SU-DHL-6 (cell line): Measurements from ENCODE around the gene SPOCD1.

Source experiments
- H2AFZ ChIP-seq: fragments of 200-600 bp; sonication (generic); 2 replicates; pipeline ENCODE4 v1.6.1; 2014; ENCODE audit warnings: low read depth, mild to moderate bottlenecking, moderate library complexity, mixed read lengths, antibody characterized with exemption, low read length; ENCODE audit not compliant: severe bottlenecking
- H3F3A ChIP-seq: fragments of 200-600 bp; shearing (Covaris generic); 2 replicates; pipeline ENCODE4 v1.6.0; 2016; ENCODE audit warnings: antibody characterized with exemption, mild to moderate bottlenecking; ENCODE audit not compliant: insufficient read depth
- H3K27ac ChIP-seq: fragments of 200-600 bp; sonication (generic); 2 replicates; pipeline ENCODE4 v1.5.1; 2016; ENCODE audit warnings: low read depth, mild to moderate bottlenecking, low read length, moderate library complexity, mixed read lengths
- H3K27me3 ChIP-seq: fragments of 200-600 bp; sonication (generic), shearing (Covaris generic); 2 replicates; pipeline ENCODE4 v1.6.0; 2014; ENCODE audit warnings: mild to moderate bottlenecking, low read length
- H3K36me3 ChIP-seq: fragments of 200-600 bp; sonication (generic); 2 replicates; pipeline ENCODE4 v1.6.1; 2014; ENCODE audit warnings: mild to moderate bottlenecking, low read length, mixed read lengths
- H3K4me2 ChIP-seq: fragments of 300-600, 200-600 bp; shearing (Covaris generic), sonication (generic); 2 replicates; pipeline ENCODE4 v1.6.0; 2014; ENCODE audit warnings: low read length, low read depth, mild to moderate bottlenecking; ENCODE audit not compliant: poor library complexity, severe bottlenecking
- H3K4me3 ChIP-seq: fragments of 200-600 bp; sonication (generic); 2 replicates; pipeline ENCODE4 v1.5.1; 2014; ENCODE audit warnings: antibody characterized with exemption, low read length, mild to moderate bottlenecking, mixed read lengths; ENCODE audit not compliant: insufficient read depth, poor library complexity, severe bottlenecking
- H3K79me2 ChIP-seq: fragments of 200-600 bp; sonication (generic); 2 replicates; pipeline ENCODE4 v1.6.1; 2014; ENCODE audit warnings: mild to moderate bottlenecking, low read length, moderate library complexity; ENCODE audit not compliant: insufficient read depth
- H3K9ac ChIP-seq: fragments of 200-600 bp; sonication (generic); 2 replicates; pipeline ENCODE4 v1.7.0; 2014; ENCODE audit warnings: mild to moderate bottlenecking, low read length
- H3K9me2 ChIP-seq: fragments of 200-600 bp; sonication (generic); replicated peaks from 2 replicates; pipeline ENCODE4 v1.6.1; 2014; ENCODE audit warnings: low read length; ENCODE audit not compliant: insufficient read depth
- H3K9me3 ChIP-seq: fragments of 200-600 bp; sonication (generic); 2 replicates; pipeline ENCODE4 v1.6.1; 2014; ENCODE audit warnings: low read length, mixed read lengths; ENCODE audit not compliant: insufficient read depth
- H4K20me1 ChIP-seq: fragments of 200-600 bp; sonication (generic); 2 replicates; pipeline ENCODE4 v1.6.1; 2014; ENCODE audit warnings: low read depth, mild to moderate bottlenecking, antibody characterized with exemption, low read length, moderate library complexity, mixed read lengths
- CTCF ChIP-seq: fragments of 200-600 bp; sonication (generic); IDR thresholded peaks from one replicate; pipeline ENCODE4 v1.5.1; 2017; ENCODE audit warnings: antibody characterized with exemption, mild to moderate bottlenecking, low read length, moderate library complexity; ENCODE audit not compliant: insufficient read depth, poor library complexity, severe bottlenecking
- EZH2phosphoT487 ChIP-seq: fragments of 200-600 bp; sonication (generic), shearing (Covaris generic); conservative IDR thresholded peaks from 2 replicates; pipeline ENCODE4 v1.6.1; 2018; ENCODE audit warnings: mild to moderate bottlenecking, antibody characterized with exemption, low read length, moderate library complexity, mixed read lengths

Gene SPOCD1

GRCh38 chr1:31830065-31830464, 14.2 kb upstream of the SPOCD1 start:
- H3K9ac ChIP-seq = no peak overlapping the region
- H2AFZ ChIP-seq = no peak overlapping the region
- no peaks in the 10 kb centered on the region for H4K20me1 ChIP-seq
- H3K27ac ChIP-seq = no peak overlapping the region
- H3K9me2 ChIP-seq = no peaks in the 10 kb centered on the region
- no peaks in the 10 kb centered on the region for H3K27me3 ChIP-seq
- no peaks in the 10 kb centered on the region for H3K9me3 ChIP-seq
- no peak for TF ChIP-seq CTCF
- TF ChIP-seq EZH2phosphoT487 = no peak
- H3F3A ChIP-seq = 0 out of 2 replicates have a peak, but pooled peaks cover 8% of the 10 kb centered on the region
- no peaks in the 10 kb centered on the region for H3K36me3 ChIP-seq
- no peak overlapping the region for H3K4me2 ChIP-seq
- no peaks in the 10 kb centered on the region for H3K79me2 ChIP-seq
- no peak overlapping the region for H3K4me3 ChIP-seq

- no peak overlapping the region for H2AFZ ChIP-seq
- H3K79me2 ChIP-seq = no peaks in the 10 kb centered on the region
These were observed 13.3 kb upstream of the SPOCD1 start for GRCh38 chr1:31828926-31829690.

GRCh38 chr1:31828341-31828740, 12.5 kb upstream of the SPOCD1 start:
- H3K79me2 ChIP-seq = no peaks in the 10 kb centered on the region
- H3K9me2 ChIP-seq = no peaks in the 10 kb centered on the region
- no peaks in the 10 kb centered on the region for H4K20me1 ChIP-seq
- 0 out of 2 replicates have a peak, but pooled peaks cover 8% of the 10 kb centered on the region for H3F3A ChIP-seq
- no peak for TF ChIP-seq CTCF
- H3K27ac ChIP-seq = peak overlapping the region; percentile 18; the same call in 1 of the 2 replicates
- peak overlapping the region; percentile 23 for H3K4me2 ChIP-seq
- no peaks in the 10 kb centered on the region for H3K36me3 ChIP-seq
- no peaks in the 10 kb centered on the region for H3K9me3 ChIP-seq
- no peak overlapping the region for H3K4me3 ChIP-seq
- H2AFZ ChIP-seq = no peak overlapping the region
- no peak overlapping the region for H3K9ac ChIP-seq
- H3K27me3 ChIP-seq = no peaks in the 10 kb centered on the region

More at GRCh38 chr1:31828926-31829690, 13.3 kb upstream of the SPOCD1 start:
- H3K9me3 ChIP-seq = no peaks in the 10 kb centered on the region
- H3K27me3 ChIP-seq = no peaks in the 10 kb centered on the region
- H3K4me3 ChIP-seq = no peak overlapping the region
- TF ChIP-seq CTCF (no peak), EZH2phosphoT487 (no peak)
- H3K27ac ChIP-seq = no peak overlapping the region
- no peak overlapping the region for H3K9ac ChIP-seq
- H3F3A ChIP-seq = 0 out of 2 replicates have a peak, but pooled peaks cover 8% of the 10 kb centered on the region
- no peaks in the 10 kb centered on the region for H4K20me1 ChIP-seq
- H3K9me2 ChIP-seq = no peaks in the 10 kb centered on the region
- H3K36me3 ChIP-seq = no peaks in the 10 kb centered on the region
- no peak overlapping the region for H3K4me2 ChIP-seq
